OCI-LY3 (cell line): Measurements from ENCODE around the gene SPATA32.

Source experiments
- H2AFZ ChIP-seq: fragments of 200-600, 300-600 bp; shearing (Covaris generic); 2 replicates; pipeline ENCODE4 v1.6.0; 2014; ENCODE audit warnings: antibody characterized with exemption, low read depth, low read length
- H3K27ac ChIP-seq: fragments of 200-600, 300-600 bp; sonication (generic); 2 replicates; pipeline ENCODE4 v1.5.1; 2014; ENCODE audit warnings: mild to moderate bottlenecking, low read length, moderate library complexity, mixed read lengths
- H3K27me3 ChIP-seq: fragments of 200-600, 300-600 bp; sonication (generic); 2 replicates; pipeline ENCODE4 v1.6.1; 2014; ENCODE audit warnings: low read depth, low read length, mixed read lengths
- H3K36me3 ChIP-seq: fragments of 200-600, 300-600 bp; sonication (generic); replicated peaks from 2 replicates; pipeline ENCODE3; 2014; ENCODE audit warnings: low read depth, low read length, mixed read lengths
- H3K4me1 ChIP-seq: fragments of 300-600, 200-600 bp; sonication (generic); 2 replicates; pipeline ENCODE4 v1.6.1; 2014; ENCODE audit warnings: low read length, mixed read lengths
- H3K4me2 ChIP-seq: fragments of 200-600, 300-600 bp; sonication (generic); 2 replicates; pipeline ENCODE4 v1.6.1; 2014; ENCODE audit warnings: low read length, mixed read lengths
- H3K4me3 ChIP-seq: fragments of 300-600, 200-600 bp; sonication (generic); 2 replicates; pipeline ENCODE4 v1.5.1; 2014; ENCODE audit warnings: antibody characterized with exemption, mild to moderate bottlenecking, low read length, moderate library complexity
- H3K79me2 ChIP-seq: fragments of 300-600, 200-600 bp; shearing (Covaris generic); 2 replicates; pipeline ENCODE4 v1.6.1; 2014; ENCODE audit warnings: mild to moderate bottlenecking, low read length, mixed read lengths
- H3K9ac ChIP-seq: fragments of 300-600, 200-600 bp; shearing (Covaris generic); 2 replicates; pipeline ENCODE4 v1.6.0; 2014; ENCODE audit warnings: mild to moderate bottlenecking, low read length, moderate library complexity
- H3K9me3 ChIP-seq: fragments of 200-600, 300-600 bp; shearing (Covaris generic); 2 replicates; pipeline ENCODE4 v1.6.1; 2014; ENCODE audit warnings: low read length, mixed read lengths; ENCODE audit not compliant: insufficient read depth
- H4K20me1 ChIP-seq: fragments of 200-600, 300-600 bp; sonication (generic); 2 replicates; pipeline ENCODE4 v1.6.1; 2016; ENCODE audit warnings: low read length, mixed read lengths; ENCODE audit not compliant: insufficient read depth
- EZH2phosphoT487 ChIP-seq: fragments of 200-600 bp; shearing (Covaris generic); IDR thresholded peaks from 2 replicates; pipeline ENCODE4 v1.6.1; 2018; ENCODE audit warnings: antibody characterized with exemption, mixed run types, low read depth
- TF ChIP-seq, protein P1 (sequence below): fragments of 200-600, 300-600 bp; sonication (generic); IDR thresholded peaks from 2 replicates; pipeline ENCODE4 v1.5.1; 2014; ENCODE audit warnings: antibody characterized with exemption, low read length, low read depth

The SPATA32 gene

DNA sequence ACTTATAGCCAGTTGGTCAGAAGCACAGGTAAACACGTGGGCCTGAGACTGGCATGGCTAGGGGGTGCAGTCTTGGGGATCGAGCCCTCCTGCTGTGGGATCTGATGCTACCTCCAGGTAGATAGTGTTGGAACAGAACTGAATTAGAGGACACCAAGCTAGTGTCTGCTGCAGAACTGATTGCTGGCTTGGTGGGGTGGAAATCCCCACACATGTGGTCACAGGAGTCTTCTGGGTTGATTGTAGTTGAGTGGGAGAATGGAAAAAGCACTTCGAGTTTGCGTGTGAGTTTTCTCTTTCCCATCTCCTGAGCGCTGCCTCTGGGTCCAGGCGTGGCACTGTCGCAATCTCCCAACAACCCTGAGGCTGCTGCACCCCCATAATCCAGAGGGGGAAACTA lies 8.0 kb upstream of the SPATA32 start:
- Histone ChIP-seq H3K27me3 (no peaks in the 10 kb centered on the region), H4K20me1 (no peaks in the 10 kb centered on the region), H3K36me3 (peaks cover 62% of the 10 kb centered on the region), H3K4me3 (no peak overlapping the region), H3K27ac (no peak overlapping the region), H3K4me1 (no peaks in the 10 kb centered on the region), H3K79me2 (no peaks in the 10 kb centered on the region; the same call in 1 of the 2 replicates), H3K4me2 (no peak overlapping the region), H2AFZ (no peak overlapping the region), H3K9me3 (no peaks in the 10 kb centered on the region), H3K9ac (no peak overlapping the region)
- TF ChIP-seq, protein P1, sequence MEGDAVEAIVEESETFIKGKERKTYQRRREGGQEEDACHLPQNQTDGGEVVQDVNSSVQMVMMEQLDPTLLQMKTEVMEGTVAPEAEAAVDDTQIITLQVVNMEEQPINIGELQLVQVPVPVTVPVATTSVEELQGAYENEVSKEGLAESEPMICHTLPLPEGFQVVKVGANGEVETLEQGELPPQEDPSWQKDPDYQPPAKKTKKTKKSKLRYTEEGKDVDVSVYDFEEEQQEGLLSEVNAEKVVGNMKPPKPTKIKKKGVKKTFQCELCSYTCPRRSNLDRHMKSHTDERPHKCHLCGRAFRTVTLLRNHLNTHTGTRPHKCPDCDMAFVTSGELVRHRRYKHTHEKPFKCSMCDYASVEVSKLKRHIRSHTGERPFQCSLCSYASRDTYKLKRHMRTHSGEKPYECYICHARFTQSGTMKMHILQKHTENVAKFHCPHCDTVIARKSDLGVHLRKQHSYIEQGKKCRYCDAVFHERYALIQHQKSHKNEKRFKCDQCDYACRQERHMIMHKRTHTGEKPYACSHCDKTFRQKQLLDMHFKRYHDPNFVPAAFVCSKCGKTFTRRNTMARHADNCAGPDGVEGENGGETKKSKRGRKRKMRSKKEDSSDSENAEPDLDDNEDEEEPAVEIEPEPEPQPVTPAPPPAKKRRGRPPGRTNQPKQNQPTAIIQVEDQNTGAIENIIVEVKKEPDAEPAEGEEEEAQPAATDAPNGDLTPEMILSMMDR: no peak
- TF ChIP-seq EZH2phosphoT487: no peak

GRCh38 chr17:45267436-45268055 lies 5.7 kb upstream of the SPATA32 start:
- H3K9ac ChIP-seq: no peak overlapping the region
- H3K4me3 ChIP-seq: no peak overlapping the region
- H2AFZ ChIP-seq: no peak overlapping the region
- peaks cover 63% of the 10 kb centered on the region for H3K36me3 ChIP-seq
- no peaks in the 10 kb centered on the region; the same call in 1 of the 2 replicates for H4K20me1 ChIP-seq
- no peaks in the 10 kb centered on the region for H3K4me1 ChIP-seq
- H3K27ac ChIP-seq: no peak overlapping the region
- H3K79me2 ChIP-seq: no peaks in the 10 kb centered on the region
- no peaks in the 10 kb centered on the region for H3K27me3 ChIP-seq
- no peak for TF ChIP-seq EZH2phosphoT487
- TF ChIP-seq, protein P1: no peak
- no peaks in the 10 kb centered on the region for H3K9me3 ChIP-seq
- H3K4me2 ChIP-seq: no peak overlapping the region

DNA sequence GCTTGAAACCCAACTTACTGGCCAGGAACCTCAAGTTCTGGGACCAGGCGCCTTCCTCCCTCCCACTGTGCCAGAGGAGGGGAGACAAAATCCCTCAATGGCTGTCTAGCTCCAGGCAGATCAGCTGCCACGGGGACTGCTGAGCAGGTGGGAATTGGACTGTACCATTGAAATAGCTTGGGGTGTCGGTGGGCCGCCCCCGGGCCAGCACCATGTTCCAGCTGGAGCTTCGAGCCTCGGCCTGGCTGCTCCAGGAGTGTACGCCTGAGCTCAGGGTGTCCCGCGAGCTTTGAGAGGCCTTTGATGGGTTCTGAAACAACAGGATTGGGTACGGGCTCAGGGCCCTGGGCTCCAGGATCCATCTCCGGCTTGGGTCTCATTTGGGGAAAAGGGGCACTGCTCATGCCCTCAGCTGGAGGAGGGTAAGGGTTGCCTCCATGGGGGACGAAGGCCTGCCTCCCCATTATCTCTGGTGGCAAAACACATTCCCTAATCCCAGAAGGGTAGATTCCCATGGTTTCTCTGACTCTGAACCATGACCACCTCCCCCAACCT lies 4.6 kb upstream of the SPATA32 start:
- no peaks in the 10 kb centered on the region for H3K27me3 ChIP-seq
- H3K27ac ChIP-seq: no peak overlapping the region
- H3K79me2 ChIP-seq: no peaks in the 10 kb centered on the region
- TF ChIP-seq, protein P1: no peak
- no peak for TF ChIP-seq EZH2phosphoT487
- no peaks in the 10 kb centered on the region for H3K9me3 ChIP-seq
- H3K9ac ChIP-seq: no peak overlapping the region
- no peak overlapping the region for H3K4me3 ChIP-seq
- no peak overlapping the region for H3K4me2 ChIP-seq
- H2AFZ ChIP-seq: no peak overlapping the region
- peaks cover 60% of the 10 kb centered on the region for H3K36me3 ChIP-seq
- no peaks in the 10 kb centered on the region for H3K4me1 ChIP-seq
- H4K20me1 ChIP-seq: no peaks in the 10 kb centered on the region; the same call in 1 of the 2 replicates

DNA sequence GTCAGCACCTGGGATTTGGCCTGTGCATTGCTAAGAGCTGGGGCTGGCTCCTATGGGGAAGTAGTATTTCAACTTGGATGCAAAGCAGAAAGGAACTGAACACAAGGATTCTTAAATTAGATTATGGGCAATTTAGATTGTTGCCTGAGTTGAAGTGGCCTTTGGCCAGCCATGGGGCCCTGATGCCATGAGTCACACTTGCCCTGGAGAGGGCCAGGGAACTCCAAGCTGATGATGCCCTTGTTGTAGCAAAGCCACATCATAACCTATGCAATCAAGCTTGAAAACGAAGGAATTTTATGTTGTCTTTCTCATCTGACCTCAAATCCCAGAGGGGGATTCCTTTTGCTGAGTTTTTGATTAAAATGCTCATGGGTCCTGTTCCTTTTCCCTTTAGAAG lies 3.9 kb upstream of the SPATA32 start:
- no peaks in the 10 kb centered on the region for H3K27me3 ChIP-seq
- peaks cover 60% of the 10 kb centered on the region for H3K36me3 ChIP-seq
- no peak overlapping the region for H3K4me3 ChIP-seq
- no peak overlapping the region for H2AFZ ChIP-seq
- no peaks in the 10 kb centered on the region; the same call in 1 of the 2 replicates for H4K20me1 ChIP-seq
- no peak overlapping the region for H3K4me2 ChIP-seq
- H3K27ac ChIP-seq: no peak overlapping the region
- H3K4me1 ChIP-seq: no peaks in the 10 kb centered on the region
- H3K79me2 ChIP-seq: no peaks in the 10 kb centered on the region
- H3K9ac ChIP-seq: no peak overlapping the region
- no peaks in the 10 kb centered on the region for H3K9me3 ChIP-seq
- no peak for TF ChIP-seq EZH2phosphoT487
- TF ChIP-seq, protein P1: no peak
